ENCODE data around the gene KRTAP10-4. TPM values are rescaled to one million over a fixed set of nuclear protein-coding genes. Genes with fewer than 3 reads are reported as not detected.

Gene KRTAP10-4
- total RNA-seq, 1 donor from 2014 or later, result not detected

GRCh38 chr21:44564099-44564498 is 9.4 kb upstream of the KRTAP10-4 start:
- Histone ChIP-seq H3K4me3 (no peak overlapping the region), H3K27ac (no peak overlapping the region), H3K27me3 (no peaks in the 10 kb centered on the region), H3K4me1 (no peaks in the 10 kb centered on the region), H3K9me3 (peaks cover 0 to 12% of the 10 kb centered on the region in 2 donors), H3K36me3 (no peaks in the 10 kb centered on the region)
- intact Hi-C loops (cut with DNase I), result no loop called here
- TF ChIP-seq, protein P1, sequence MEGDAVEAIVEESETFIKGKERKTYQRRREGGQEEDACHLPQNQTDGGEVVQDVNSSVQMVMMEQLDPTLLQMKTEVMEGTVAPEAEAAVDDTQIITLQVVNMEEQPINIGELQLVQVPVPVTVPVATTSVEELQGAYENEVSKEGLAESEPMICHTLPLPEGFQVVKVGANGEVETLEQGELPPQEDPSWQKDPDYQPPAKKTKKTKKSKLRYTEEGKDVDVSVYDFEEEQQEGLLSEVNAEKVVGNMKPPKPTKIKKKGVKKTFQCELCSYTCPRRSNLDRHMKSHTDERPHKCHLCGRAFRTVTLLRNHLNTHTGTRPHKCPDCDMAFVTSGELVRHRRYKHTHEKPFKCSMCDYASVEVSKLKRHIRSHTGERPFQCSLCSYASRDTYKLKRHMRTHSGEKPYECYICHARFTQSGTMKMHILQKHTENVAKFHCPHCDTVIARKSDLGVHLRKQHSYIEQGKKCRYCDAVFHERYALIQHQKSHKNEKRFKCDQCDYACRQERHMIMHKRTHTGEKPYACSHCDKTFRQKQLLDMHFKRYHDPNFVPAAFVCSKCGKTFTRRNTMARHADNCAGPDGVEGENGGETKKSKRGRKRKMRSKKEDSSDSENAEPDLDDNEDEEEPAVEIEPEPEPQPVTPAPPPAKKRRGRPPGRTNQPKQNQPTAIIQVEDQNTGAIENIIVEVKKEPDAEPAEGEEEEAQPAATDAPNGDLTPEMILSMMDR (IDR thresholded peaks at IDR 0.05), result no peak
- DNase-seq (ENCODE audit: low spot score in 2 of 2), result no peak

GRCh38 chr21:44564886-44565598 is 8.5 kb upstream of the KRTAP10-4 start:
- no peak overlapping the region for H3K4me3 ChIP-seq
- no peak overlapping the region for H3K27ac ChIP-seq
- TF ChIP-seq, protein P1 (IDR thresholded peaks at IDR 0.05), result no peak
- no peaks in the 10 kb centered on the region for H3K4me1 ChIP-seq
- no peaks in the 10 kb centered on the region for H3K36me3 ChIP-seq
- intact Hi-C loops (cut with DNase I), result no loop called here
- peaks cover 0 to 12% of the 10 kb centered on the region in 2 donors for H3K9me3 ChIP-seq
- no peaks in the 10 kb centered on the region for H3K27me3 ChIP-seq
- DNase-seq (ENCODE audit: low spot score in 2 of 2), result no peak

- Histone ChIP-seq H3K4me3 (no peak overlapping the region), H3K4me1 (no peaks in the 10 kb centered on the region), H3K27ac (no peak overlapping the region), H3K9me3 (peaks cover 0 to 12% of the 10 kb centered on the region in 2 donors), H3K36me3 (no peaks in the 10 kb centered on the region), H3K27me3 (no peaks in the 10 kb centered on the region)
- intact Hi-C loops (cut with DNase I), result no loop called here
- no peak for DNase-seq (ENCODE audit: low spot score in 2 of 2)
- TF ChIP-seq, protein P1 (IDR thresholded peaks at IDR 0.05), result no peak
Observed at GRCh38 chr21:44566403-44566802, 7.1 kb upstream of the KRTAP10-4 start.

DNA sequence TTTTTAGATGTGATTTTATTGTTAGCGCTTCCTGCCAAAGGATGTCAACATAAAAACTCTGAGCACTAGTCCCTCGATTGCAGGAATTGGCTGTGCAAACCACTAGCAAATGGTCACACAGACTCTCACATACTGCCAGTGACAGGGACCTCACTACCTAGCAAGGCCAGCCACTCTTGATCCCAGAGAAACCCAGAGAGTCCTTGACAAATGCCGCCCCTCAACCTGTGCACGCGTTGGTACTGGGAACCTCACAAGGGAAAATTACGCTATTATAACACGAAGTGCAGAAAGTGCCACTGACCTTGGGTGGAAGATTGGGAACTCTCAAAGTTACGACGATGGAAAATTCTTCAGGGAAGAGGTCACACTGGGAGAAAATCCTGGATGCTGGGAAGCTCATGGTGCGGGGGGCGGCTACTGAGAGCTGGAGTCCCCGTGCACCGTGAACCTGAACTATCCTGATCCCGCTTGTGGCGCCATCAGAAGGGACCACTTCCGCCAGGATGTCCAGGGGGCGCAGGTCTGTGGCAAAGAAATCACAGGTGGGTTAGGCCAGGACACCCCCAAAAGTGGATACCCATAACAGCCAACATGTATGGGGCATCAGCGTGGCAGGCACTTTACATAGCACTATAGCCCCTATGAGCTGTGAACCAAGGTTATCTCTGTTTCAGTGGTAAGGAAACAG is 5.9 kb upstream of the KRTAP10-4 start:
- H3K27me3 ChIP-seq, result no peaks in the 10 kb centered on the region
- H3K4me3 ChIP-seq, result no peak overlapping the region
- H3K9me3 ChIP-seq, result peaks cover 0 to 5% of the 10 kb centered on the region in 2 donors
- H3K4me1 ChIP-seq, result no peaks in the 10 kb centered on the region
- TF ChIP-seq, protein P1 (IDR thresholded peaks at IDR 0.05), result no peak
- intact Hi-C loops (cut with DNase I), result no loop called here
- DNase-seq (ENCODE audit: low spot score in 2 of 2), result no peak
- no peaks in the 10 kb centered on the region for H3K36me3 ChIP-seq
- H3K27ac ChIP-seq, result no peak overlapping the region

DNA sequence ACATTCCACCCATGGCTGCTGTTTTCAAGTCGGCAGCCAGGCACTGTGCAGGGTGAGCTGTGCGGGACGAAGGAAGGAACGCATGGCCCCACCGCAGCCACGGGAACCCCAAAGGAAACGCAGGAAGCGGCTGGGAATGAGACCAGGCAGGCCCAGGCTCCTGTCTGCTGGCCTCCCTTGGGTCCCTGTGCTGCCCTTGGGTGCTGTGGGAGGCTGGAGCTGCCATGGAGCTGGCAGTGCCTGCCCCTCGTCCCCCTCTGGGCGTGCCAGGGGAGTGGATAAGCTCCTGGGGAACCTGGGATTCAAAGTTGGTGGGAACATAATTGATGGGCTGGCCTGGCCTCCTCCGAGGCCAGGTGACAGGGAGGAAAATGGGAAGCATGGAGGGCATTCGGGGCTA is 5.3 kb upstream of the KRTAP10-4 start:
- intact Hi-C loops (cut with DNase I), result no loop called here
- no peaks in the 10 kb centered on the region for H3K27me3 ChIP-seq
- no peak for DNase-seq (ENCODE audit: low spot score in 2 of 2)

More for the DNA sequence above, 5.3 kb upstream of the KRTAP10-4 start:
- Histone ChIP-seq H3K9me3 (no peaks in the 10 kb centered on the region), H3K4me1 (no peaks in the 10 kb centered on the region), H3K27ac (no peak overlapping the region), H3K36me3 (no peaks in the 10 kb centered on the region), H3K4me3 (no peak overlapping the region)
- TF ChIP-seq, protein P1 (IDR thresholded peaks at IDR 0.05), result no peak

Measured in ascending aorta (tissue), 2 donors.